Uterus (tissue), 2 donors: ENCODE measurements around the gene PPP2R3C.
"Not testable (repeated sequence)": the region's sequence is repeated elsewhere in the genome, so short reads cannot be mapped to it uniquely, and the experiment has no call there.

ENCODE experiments used
- CTCF ChIP-seq, 4 experiments: fragments of 200-600 bp in 2 of 4; fragments of 450-650 bp in 2 of 4; sonication (generic) in 2 of 4; IDR thresholded peaks; one replicate each; pipeline ENCODE4 v1.5.1; 2016 to 2019; ENCODE audit warnings: antibody characterized with exemption in 4 of 4, mild to moderate bottlenecking in 2 of 4, moderate library complexity in 1 of 4
- POLR2A ChIP-seq, 2 donors: fragments of 450-650 bp; IDR thresholded peaks; one replicate each; pipeline ENCODE4 v1.6.1; 2016; ENCODE audit warnings: antibody characterized with exemption in 2 of 2, mild to moderate bottlenecking in 1 of 2, moderate library complexity in 1 of 2

- TF ChIP-seq CTCF, POLR2A (IDR thresholded peaks at IDR 0.05): not testable (repeated sequence)
Observed at GRCh38 chr14:35038312-35038711, 83.5 kb downstream of the PPP2R3C start.
